Activated CD4-positive, alpha-beta T cell treated with anti-CD3 and anti-CD28 coated beads for 4 hours (primary cell): Measurements from ENCODE around the gene C11orf91.
"Not testable (repeated sequence)": the region's sequence is repeated elsewhere in the genome, so short reads cannot be mapped to it uniquely, and the experiment has no call there.

Source experiments
- DNase-seq, 2 donors: peaks; one replicate each; pipeline ENCODE4 v3.0.0-alpha.2; 2020

The C11orf91 gene, protein sequence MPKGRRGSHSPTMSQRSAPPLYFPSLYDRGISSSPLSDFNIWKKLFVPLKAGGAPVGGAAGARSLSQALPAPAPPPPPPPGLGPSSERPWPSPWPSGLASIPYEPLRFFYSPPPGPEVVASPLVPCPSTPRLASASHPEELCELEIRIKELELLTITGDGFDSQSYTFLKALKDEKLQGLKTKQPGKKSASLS

DNA sequence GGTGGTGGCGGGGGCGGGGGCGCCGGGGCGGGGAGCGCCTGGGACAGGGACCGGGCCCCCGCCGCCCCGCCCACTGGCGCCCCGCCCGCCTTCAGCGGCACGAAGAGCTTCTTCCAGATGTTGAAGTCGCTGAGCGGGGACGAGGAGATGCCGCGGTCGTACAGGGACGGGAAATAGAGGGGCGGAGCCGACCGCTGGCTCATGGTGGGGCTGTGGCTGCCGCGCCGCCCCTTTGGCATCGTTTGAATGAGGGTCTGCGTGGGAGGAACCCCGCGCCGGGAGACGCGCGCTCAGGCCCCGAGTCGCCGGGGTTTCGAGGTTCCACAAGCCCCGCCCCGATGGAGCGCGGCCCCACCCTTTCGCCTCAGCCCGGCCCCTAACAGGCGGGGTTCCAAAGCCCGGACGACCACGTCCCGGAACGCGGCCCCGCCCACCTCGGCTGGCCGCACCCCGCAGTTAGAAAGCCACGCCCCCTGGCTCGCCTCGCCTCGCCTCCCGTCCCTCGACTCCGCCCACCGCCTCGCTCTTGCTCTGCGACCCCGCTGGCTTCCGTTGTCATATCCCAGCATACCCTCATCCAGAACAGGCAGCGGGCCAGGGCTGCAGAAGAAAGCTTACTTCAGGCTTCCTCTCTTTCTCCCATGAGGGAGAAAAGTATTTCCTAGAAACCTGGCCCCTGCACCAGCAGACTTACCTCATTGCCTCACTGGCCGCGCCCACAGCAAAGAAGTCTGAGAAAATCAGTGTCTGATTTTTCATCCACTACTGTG lies at the start of gene C11orf91:
Gene C11orf91 (minus strand): TSS at position 325 of the 770 bp plus-strand sequence. CDS start 86 bp downstream, at position 239.
- peak; percentile 90 to 95 for DNase-seq

DNA sequence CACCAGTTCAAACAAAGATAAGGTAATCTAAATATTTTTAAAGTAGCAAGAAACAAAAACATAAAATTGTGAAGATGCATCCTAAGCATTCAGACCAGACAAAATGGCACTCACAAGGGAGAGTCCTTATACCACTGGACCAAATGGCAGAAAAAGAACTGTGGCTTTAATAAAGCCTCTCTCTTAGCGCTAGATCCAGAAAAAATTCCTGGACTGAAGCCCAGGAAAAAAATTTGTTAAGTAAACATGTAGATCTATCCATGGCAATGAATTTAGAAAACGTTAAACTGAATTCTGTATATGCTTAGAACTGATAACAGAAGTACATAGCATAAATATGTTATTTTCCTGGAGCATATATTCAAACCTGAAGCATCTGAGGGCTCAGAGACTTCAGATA lies 47.4 kb upstream of the C11orf91 start:
- DNase-seq, result no peak

DNA sequence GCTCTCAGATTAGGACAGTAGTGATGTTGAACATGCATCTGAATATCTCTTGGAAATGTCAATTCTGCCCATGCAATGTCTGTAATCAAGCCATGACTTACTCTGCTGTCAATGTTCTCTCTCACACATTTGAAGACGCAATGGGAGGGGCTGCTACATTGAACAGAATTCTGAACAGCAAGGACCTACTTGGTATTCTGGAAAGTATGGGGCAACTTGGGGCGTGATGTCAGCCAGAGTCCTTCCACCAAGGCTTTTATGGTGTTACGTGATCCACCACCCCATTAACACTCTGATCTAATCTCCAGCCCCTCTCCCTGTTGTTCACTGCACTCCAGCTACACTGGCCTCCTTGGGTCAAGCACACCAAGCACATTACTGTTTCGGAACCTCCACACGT lies 42.7 kb upstream of the C11orf91 start:
- DNase-seq, result no peak

DNA sequence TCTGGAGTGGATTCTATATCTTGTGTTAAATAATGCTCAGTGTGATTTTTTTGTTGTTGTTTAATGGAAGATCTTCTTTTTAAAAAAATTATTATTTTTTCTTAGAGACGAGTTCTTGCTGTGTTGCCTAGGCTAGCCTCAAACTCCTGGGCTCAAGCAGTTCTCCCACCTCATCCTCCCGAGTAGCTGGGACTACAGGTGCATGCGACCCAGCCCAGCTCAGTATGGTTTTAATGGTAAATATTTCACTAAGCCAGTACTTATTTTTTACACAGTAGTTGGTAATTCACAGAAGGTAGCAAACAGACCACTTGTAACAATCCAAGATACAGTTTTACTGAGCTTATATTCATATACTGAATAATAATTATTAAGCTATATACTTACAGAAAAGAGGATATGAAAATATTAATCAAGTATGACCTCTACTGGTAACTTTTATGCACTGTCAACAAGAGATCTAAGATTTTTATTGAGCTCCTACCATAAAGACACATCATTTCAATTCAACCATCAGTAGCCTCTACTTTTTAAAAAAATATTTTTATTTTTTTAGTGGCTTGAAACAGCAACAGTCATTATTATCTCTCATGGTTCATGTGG lies 41.7 kb upstream of the C11orf91 start:
- no peak for DNase-seq

DNA sequence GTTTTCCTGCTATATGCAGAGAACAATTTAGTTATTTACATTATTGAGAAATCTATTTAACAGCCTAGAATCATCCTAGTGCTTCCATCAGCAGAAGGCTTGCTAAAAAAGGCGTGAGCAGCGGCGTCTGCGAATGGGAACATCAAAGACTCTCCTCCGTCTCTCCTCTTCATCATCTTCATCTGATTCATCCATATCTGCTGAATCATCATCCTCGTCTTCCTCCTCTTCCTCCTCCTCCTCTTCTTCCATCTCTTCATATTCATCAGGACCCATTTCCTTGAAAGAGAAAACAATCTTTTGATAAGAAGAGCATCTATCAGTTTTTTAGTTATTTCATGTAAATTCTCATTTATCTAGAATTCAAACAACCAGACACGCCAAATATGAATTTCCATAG lies 41.2 kb upstream of the C11orf91 start:
- no peak for DNase-seq

DNA sequence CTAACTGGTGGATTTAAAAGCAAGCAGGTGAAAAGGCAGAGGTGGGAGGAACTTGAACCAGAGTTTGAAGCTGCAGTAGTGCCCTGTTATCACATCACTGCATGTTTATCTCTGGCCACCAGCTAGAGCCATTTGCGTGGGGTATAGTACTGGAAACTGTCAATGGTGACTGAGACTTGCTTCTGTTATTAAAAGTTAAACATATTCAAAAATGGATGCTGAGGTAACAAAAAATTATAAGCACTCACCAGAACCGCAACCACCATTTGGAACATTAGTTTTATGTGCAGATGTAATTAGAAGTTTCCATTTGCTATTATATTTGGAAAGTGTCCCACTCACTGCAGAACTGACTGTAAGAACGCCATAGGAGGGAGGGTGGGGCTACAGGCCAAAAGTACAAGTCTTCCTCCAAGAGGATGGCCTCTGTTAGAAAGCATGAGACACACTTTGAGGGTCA lies 36.8 kb upstream of the C11orf91 start:
- DNase-seq, result no peak

DNA sequence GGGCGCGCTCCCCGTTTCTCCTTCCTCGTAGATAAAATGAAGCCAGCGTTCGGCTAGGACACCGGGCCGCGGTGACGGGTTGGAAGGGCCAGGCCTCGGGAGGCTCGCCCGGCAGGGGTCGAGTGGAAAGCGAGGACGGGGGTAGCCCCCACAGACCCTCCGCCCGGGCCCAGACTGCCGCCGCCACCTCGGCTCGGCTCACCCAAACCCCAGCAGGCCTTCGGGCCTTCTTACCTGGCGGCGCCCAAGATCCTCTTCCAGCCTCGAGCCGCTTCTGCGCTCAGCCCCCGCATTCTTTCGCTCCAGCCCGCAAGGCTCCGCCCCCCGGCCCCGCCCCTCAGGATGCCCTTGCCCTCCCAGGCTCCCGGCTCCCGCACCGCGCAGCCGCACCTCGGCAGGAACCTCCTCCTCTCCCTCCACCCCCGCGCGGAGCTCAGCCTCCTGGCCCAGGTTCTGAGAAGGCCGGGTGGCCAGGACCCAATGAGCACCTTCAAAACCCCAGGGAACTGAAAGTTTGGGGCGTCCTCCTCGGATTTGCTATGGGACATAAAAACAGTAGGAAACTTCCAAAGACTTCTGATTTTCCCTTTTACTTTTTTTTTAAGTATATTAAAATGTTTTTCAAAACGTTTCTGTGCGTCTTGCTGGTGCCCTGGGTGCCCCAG lies 35.7 kb upstream of the C11orf91 start, which contains the start of gene CD59:
Gene CD59 (minus strand): TSS at position 276 of the 665 bp plus-strand sequence. CDS start 13,978 bp downstream, outside the sequence.
- DNase-seq, result peak; percentile 94

DNA sequence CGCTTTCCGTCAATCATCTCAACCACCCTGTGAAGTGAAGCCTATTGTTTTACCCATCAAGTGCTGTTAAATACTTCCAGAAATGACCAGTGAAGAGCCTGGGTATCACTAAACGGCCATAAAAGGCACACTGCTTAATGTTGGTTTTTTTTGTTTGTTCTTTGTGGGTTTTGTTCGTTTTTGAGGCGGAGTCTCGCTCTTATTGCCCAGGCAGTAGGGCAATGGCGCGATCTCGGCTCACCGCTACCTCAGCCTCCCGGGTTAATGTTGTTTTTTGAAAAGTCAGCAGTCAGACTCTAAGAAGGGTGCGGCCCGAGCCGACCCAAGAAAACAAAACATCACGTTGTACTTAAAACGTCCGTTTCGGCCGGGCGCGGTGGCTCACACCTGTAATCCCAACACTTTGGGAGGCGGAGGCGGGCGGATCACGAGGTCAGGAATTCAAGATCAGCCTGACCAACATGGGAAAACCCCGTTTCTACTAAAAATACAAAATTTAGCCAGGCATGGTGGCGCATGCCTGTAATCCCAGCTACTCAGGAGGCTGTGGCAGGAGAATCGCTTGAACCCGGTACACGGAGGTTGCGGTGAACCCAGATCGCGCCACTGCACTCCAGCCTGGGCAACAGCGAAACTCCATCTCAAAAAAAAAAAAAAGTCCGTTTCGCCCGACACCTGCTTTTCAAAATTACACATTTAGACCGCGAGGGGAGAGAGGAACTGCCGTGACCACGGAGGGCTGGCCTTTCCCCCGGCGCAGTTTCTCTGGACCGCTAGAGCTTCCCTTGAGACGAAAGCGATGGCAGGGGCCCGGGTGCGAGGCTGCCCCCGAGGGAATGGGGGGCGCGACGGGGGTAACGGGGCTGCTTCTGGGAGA lies 34.9 kb upstream of the C11orf91 start:
- peak in 1 of 2 donors; percentile 18 for DNase-seq

DNA sequence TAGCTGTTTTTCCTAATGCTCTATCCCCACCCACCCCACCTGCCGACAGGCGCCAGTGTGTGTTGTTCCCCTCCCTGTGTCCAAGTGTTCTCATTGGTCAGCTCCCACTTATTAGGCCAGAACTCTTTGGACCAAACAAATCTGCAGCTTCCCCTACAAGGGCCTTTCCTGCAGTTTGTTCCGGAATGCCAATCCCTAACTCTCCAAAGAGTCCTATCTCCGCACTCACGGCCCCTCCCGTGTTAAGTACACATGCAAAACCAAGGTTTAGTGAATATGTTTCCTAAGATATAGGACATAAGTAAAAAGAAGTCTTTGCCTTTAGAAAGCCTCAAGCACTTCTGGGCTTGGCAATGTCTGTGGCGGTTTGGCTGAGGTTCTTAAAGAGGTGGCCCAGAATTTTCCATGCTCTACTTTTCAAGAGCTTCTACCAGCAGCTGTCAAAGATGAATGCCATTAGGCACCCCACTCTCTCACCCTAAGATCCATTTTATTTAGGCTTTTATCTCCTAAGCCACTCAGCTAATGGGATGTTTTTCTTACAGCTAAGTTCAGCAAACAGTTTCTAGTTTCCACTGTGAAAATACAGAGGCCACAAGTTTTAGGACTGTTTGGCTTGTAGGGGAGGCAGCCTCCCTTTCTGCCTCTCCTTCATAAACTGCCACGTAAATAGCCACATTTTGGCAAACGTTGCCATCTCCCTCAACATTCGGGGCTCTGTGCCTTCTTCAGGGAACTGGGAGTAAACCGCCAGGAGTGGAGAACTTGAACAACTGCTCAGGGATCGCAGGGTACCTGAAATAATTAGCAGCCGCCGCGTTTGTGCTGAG lies 34.0 kb upstream of the C11orf91 start:
- DNase-seq, result no peak

DNA sequence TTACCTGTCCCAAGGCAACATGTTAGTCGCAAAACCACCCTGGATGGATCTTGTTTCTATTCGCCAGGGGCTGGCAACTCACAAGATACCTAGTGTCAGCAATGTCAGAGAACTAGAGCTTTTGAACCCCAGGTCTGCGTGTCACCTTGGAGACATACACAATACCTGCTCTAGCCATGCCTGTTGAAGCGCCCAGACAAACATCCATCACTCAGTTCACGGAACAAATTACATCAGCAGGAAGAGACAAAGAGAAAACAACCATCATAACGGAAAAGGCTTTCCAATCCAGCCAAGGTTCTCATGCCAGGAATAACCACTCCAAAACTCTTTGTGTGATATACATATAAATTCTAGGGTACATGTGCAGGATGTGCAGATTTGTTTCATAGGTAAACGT lies 33.4 kb upstream of the C11orf91 start:
- DNase-seq, result no peak

DNA sequence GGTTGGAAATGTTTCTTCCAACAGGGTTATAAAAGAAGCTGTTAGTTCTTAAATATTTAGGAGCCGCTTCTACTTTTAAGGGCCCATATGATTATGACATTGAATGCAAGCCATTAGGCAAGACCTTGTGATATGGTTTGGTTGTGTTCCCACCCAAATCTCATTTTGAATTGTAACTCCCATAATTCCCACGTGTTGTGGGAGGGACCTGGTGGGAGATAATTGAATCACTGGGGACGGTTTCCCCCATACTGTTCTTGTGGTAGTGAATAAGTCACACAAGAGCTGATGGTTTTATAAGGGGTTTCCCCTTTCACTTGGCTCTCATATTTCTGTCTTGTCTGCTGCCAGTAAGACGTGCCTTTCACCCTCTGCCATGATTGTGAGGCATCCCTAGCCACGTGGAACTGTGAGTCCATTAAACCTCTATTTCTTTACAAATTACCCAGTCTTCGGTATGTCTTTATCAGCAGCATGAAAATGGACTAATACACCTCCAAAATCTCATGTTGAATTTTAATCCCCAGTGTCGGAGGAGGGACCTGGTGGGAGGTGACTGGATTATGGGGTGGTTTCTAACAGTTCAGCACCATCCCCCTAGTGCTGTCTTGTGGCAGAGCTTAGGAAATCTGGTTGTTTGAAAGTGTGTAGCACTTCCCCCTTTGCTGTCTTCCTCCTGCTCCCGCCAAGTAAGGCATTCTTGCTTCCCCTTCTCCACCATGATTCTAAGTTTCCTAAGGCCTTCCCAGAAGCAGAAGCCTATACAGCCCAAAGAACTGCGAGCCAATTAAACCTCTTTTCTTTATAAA lies 31.3 kb upstream of the C11orf91 start:
- DNase-seq, result no peak

DNA sequence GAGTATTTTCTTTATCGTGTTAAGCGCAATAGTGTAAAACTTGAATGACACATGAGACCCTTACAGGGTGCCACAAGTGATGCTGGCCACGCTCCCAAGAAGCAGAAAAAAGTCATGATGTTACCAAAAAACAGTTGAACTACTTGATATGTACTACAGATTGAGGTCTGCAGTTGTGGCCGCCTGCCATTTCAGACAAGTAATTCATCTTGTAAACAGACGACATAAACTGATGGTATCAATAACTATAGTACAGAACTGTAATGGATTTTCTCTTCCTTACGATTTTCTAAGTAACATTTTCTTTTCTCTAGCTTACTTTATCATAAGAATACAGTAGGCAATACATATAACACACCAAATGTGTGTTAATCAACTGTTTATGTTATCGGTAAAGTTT lies 30.1 kb upstream of the C11orf91 start:
- no peak for DNase-seq

DNA sequence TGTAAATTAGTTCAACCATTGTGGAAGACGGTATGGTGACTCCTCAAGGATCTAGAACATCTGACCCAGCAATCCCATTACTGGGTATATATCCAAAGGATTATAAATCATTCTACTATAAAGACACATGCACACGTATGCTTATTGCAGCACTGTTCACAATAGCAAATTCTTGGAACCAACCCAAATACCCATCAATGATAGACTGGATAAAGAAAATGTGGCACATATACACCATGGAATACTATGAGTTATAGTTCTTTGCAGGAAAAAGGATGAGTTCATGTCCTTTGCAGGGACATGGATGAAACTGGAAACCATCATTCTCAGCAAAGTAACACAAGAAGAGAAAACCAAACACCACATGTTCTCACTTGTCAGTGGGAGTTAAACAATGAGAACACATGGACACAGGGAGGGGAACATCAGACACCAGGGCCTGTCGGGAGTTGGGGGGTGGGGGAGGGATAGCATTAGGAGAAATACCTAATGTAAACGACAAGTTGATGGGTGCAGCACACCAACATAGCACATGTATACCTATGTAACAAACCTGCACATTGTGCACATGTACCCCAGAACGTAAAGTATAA lies 28.5 kb upstream of the C11orf91 start:
- not testable (repeated sequence) for DNase-seq

DNA sequence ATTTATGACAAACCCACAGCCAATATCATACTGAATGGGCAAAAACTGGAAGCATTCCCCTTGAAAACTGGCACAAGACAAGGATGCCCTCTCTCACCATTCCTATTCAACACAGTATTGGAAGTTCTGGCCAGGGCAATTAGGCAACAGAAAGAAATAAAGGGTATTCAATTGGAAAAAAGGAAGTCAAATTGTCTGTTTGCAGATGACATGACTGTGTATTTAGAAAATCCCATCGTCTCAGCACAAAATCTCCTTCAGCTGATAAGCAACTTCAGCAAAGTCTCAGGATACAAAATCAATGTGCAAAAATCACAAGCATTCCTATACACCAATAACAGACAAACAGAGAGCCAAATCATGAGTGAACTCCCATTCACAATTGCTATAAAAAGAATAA lies 26.9 kb upstream of the C11orf91 start:
- DNase-seq, result not testable (repeated sequence)

DNA sequence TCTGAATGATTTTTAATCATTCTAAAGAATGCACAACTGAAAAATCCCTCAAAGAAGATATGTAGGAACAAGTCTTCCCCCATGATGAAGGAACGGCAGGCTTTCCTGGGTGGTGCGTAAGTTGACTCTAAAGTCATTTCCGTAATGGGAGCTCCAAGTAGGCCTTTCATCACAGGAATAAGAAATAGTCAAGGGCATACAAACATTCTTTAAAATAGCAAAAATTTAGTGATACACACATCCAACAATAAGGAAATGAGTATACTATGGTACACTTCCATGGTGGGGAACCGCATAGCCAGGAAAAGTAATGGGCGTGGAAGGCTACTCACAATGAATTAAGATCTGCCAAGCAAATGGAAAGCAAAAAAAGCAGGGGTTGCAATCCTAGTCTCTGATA lies 24.9 kb upstream of the C11orf91 start:
- DNase-seq, result no peak

DNA sequence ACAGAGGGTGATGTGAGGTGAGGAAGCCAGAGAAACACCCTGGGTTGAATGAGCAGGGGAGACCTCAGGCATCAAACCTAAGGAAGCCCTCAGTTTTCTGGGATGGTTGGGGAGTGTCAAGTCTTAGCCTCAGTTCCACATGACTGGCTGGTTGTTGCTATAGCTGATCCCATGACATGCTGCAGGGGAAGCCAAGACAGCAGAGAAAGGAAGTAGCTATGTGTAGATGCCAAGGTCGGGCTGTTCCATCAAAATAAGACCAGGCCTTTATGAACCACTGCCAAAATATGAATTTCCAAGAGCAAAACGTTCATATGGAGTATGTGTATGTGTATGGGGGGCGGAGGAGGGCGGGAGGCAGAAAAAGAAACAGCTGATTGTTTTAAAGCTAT lies 24.0 kb upstream of the C11orf91 start:
- no peak for DNase-seq

DNA sequence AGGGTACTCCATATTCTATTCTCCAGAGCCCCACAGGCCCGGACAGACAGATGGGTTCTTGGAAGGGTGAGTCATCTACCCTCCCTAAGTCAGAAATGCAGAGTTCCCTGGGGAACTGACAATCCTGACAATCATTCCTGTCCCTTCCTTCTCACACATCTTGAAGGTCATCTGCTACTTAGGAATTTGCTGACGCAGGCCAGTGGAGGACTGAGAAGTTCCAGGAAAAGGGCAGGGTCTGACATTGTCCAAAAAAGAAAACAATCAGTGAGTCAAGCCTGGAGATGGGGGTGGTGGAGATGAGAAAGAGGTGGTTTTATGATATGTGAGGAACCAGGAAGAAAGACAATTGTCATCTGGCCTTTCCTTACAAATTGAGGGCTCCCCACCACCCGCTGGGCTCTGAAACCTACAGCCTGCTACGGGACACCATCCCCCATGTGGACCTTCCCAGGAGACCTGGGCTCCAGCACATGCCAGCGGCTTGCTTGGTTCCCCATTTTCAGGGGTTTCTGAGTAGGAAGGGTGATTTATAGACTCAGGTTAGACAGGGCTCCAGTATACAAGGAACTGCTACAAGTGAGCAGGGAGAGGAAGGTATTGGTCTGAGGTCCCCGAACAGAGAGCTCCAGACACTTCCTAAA lies 22.7 kb upstream of the C11orf91 start:
- DNase-seq, result no peak

DNA sequence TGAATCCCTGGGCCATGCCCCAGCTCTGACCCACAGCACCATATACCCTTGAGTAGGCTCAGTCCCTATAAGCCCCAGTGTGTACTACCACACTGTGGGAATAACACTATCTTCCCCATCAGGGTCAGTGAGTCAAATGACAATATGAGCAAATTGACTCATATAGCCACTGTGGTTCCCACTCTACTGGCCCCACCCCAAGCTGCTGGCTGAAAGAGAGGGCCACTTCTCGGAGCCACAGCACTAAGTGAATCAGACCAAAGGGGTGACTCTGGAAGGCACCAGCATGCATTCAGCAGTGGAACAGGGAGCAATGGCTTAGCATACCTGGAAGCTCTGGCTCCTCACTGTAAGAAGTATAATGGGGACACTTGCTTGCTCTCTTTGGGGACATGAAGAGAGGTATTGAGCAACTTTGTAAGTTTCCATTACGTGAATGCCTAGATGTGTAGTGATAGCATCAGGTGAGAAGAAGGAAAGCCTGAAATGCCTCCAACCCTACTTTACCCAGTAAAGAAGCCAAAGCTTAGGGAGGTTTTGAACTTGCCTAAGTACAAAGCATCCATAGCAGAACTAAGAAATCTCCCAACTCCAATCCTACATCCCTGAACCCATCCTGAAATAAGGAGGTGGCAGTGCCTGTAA lies 22.1 kb upstream of the C11orf91 start:
- no peak for DNase-seq

DNA sequence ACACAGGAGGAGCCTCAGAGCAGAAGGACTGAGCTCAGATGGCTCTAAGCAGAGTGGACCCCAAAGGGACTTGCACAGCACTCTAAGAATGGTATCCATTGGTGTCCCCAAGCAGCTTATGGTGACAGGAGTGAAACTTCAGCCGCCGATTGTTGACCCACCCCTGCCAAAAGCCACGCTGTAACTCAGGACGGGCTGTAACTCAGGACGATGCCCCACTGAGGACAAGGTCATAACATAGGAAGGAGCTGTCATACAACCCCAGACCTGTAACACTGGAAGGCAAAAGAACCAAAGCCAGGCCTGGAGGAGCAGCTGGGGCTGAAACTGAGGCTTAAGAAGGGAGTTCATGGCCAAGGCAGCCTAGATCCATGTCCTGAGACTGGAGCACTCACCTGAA lies 21.4 kb upstream of the C11orf91 start:
- DNase-seq, result no peak
